Measurements from ENCODE around the gene HMX1. TPM values are rescaled to one million over a fixed set of nuclear protein-coding genes. Genes with fewer than 3 reads are reported as not detected.

The HMX1 gene
- polyA plus RNA-seq, 4 donors = not detected

DNA sequence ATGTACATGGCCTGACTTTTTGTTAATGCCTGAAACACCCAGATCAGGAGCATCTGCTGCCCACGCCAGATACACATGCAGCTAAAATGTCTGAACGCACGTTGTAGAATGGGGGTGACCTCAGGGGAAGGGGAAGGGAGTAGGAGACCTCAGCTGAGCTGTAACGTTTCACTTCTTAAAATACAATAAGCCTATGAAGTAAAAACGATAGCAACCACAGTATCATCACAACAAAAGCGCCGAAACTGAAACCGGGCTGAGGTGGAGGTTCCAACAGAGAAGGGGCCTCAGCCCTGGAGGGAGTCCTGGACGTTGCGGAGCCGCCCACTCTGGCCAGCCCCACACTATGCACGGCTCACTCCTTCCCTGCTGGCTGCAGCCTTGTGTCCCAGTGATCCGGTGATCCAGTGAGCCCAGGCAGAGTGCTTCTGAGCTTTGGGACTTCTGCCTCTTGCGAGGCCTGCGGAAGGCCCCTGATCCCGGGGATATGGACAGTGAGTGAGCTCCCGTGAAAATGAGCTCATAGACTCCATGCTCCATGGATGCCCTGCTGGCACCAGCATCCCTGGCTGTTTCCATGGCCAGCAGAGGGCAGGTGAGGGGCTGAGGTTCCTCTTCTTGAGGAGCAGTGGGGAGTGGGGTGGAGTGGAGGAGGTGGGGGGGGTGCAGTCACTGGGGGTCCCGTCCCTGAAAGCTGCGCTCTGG, 52.0 kb downstream of the HMX1 start:
- no peaks in the 10 kb centered on the region for H3K36me3 ChIP-seq (ENCODE audit: control insufficient read depth in 3 of 3, insufficient read depth in 2 of 3, low read depth in 1 of 3, low read length in 3 of 3)
- no peak overlapping the region for H3K27ac ChIP-seq (ENCODE audit: low read depth in 1 of 3, low read length in 2 of 3)
- WGBS, 3 donors = 64 to 69% (median 66%) methylated on average over 19 of the region's 19 CpGs
- H3K9me3 ChIP-seq (ENCODE audit: control insufficient read depth in 2 of 2, insufficient read depth in 1 of 2, low read depth in 1 of 2, low read length in 1 of 2) = no peaks in the 10 kb centered on the region
- H3K4me1 ChIP-seq (ENCODE audit: control insufficient read depth in 3 of 3, insufficient read depth in 2 of 3, low read depth in 1 of 3, low read length in 2 of 3) = no peaks in the 10 kb centered on the region
- H3K4me3 ChIP-seq (ENCODE audit: low read depth in 1 of 3, low read length in 3 of 3) = no peak overlapping the region
- DNase-seq = no peak
- peaks cover 0 to 3% (median 0%) of the 10 kb centered on the region in 3 donors for H3K27me3 ChIP-seq (ENCODE audit: control insufficient read depth in 3 of 3, insufficient read depth in 3 of 3, low read length in 3 of 3)
- no peak for FAIRE-seq

DNA sequence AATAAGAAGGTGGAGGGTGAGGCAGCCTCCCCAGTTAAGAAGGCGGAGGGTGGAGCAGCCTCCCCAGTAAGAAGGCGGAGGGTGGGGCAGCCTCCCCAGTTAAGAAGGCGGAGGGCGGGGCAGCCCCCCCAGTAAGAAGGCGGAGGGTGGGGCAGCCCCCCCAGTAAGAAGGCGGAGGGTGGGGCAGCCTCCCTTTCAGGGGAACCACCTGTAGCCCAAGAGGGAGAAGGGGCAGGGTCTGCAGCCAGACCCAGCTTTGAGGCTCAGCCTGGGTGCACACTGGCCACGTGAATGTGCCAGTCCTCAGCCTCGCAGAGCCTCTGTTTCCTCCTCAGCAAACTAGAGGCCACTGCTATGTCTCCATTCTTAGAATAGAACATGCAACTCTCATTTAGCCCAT, 52.6 kb downstream of the HMX1 start:
- no peaks in the 10 kb centered on the region for H3K4me1 ChIP-seq (ENCODE audit: control insufficient read depth in 3 of 3, insufficient read depth in 2 of 3, low read depth in 1 of 3, low read length in 2 of 3)
- no peak overlapping the region for H3K4me3 ChIP-seq (ENCODE audit: low read depth in 1 of 3, low read length in 3 of 3)
- H3K9me3 ChIP-seq (ENCODE audit: control insufficient read depth in 2 of 2, insufficient read depth in 1 of 2, low read depth in 1 of 2, low read length in 1 of 2) = no peaks in the 10 kb centered on the region
- no peak for DNase-seq
- peaks cover 0 to 3% (median 0%) of the 10 kb centered on the region in 3 donors for H3K27me3 ChIP-seq (ENCODE audit: control insufficient read depth in 3 of 3, insufficient read depth in 3 of 3, low read length in 3 of 3)
- H3K27ac ChIP-seq (ENCODE audit: low read depth in 1 of 3, low read length in 2 of 3) = no peak overlapping the region
- no peaks in the 10 kb centered on the region for H3K36me3 ChIP-seq (ENCODE audit: control insufficient read depth in 3 of 3, insufficient read depth in 2 of 3, low read depth in 1 of 3, low read length in 3 of 3)
- no peak for FAIRE-seq
- 43 to 75% (median 52%) methylated on average over 7 to 8 of the region's 8 CpGs for WGBS, 3 donors

DNA sequence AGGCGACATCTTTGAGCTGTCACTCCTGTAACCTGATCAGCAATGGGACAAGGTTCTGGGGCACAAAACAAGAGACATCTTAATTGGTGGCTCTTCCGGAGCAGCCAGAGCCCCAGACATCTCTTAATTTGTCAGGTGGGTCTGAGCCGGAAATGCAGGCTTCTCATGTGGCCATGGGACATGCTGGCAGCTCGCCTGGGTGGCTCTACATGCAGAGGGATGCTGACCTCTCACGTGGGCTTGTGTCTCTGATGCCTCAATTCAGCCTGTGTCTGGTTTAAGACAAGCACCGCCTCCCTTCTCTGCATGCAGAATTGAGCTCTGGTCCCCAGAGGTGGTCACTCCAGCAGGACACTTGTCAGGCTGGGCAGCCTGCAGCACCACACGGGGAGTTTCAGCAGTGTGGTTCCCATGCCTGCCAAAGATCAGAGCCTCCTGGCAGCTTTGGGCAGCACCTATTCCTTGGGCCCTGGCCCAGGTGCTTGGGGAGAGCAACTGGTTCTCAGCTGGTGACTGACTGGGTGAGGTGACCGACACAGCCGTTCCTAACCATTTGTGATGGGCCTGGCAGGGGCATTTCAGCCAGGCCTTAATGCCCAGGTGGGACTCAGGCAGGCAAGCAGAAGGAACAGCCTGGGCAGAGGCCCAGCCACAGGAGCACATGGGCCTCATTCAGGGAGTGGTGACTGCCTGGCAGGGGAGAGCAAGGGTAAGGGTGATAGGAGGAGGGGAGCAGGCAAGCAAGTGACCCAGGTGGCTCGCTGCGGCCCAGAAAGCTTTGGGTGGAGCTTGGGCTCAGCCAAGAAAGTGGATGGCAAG, 53.4 kb downstream of the HMX1 start:
- no peak for FAIRE-seq
- no peak for DNase-seq
- H3K4me3 ChIP-seq (ENCODE audit: low read depth in 1 of 3, low read length in 3 of 3) = no peak overlapping the region

GRCh38 chr4:8817813-8818062, 53.9 kb downstream of the HMX1 start:
- no peak overlapping the region for H3K4me3 ChIP-seq (ENCODE audit: low read depth in 1 of 3, low read length in 3 of 3)
- no peaks in the 10 kb centered on the region for H3K4me1 ChIP-seq (ENCODE audit: control insufficient read depth in 3 of 3, insufficient read depth in 2 of 3, low read depth in 1 of 3, low read length in 2 of 3)
- no peak overlapping the region for H3K27ac ChIP-seq (ENCODE audit: low read depth in 1 of 3, low read length in 2 of 3)
- H3K9me3 ChIP-seq (ENCODE audit: control insufficient read depth in 2 of 2, insufficient read depth in 1 of 2, low read depth in 1 of 2, low read length in 1 of 2) = no peaks in the 10 kb centered on the region
- WGBS, 3 donors = 13 to 29% (median 27%) methylated on average over 4 to 5 of the region's 5 CpGs
- no peaks in the 10 kb centered on the region for H3K36me3 ChIP-seq (ENCODE audit: control insufficient read depth in 3 of 3, insufficient read depth in 2 of 3, low read depth in 1 of 3, low read length in 3 of 3)
- FAIRE-seq = no peak
- no peak for DNase-seq
- H3K27me3 ChIP-seq (ENCODE audit: control insufficient read depth in 3 of 3, insufficient read depth in 3 of 3, low read length in 3 of 3) = peaks cover 0 to 3% (median 0%) of the 10 kb centered on the region in 3 donors

More for the DNA sequence above, 53.4 kb downstream of the HMX1 start:
- peaks cover 0 to 3% (median 0%) of the 10 kb centered on the region in 3 donors for H3K27me3 ChIP-seq (ENCODE audit: control insufficient read depth in 3 of 3, insufficient read depth in 3 of 3, low read length in 3 of 3)
- H3K36me3 ChIP-seq (ENCODE audit: control insufficient read depth in 3 of 3, insufficient read depth in 2 of 3, low read depth in 1 of 3, low read length in 3 of 3) = no peaks in the 10 kb centered on the region
- H3K4me1 ChIP-seq (ENCODE audit: control insufficient read depth in 3 of 3, insufficient read depth in 2 of 3, low read depth in 1 of 3, low read length in 2 of 3) = no peaks in the 10 kb centered on the region
- H3K9me3 ChIP-seq (ENCODE audit: control insufficient read depth in 2 of 2, insufficient read depth in 1 of 2, low read depth in 1 of 2, low read length in 1 of 2) = no peaks in the 10 kb centered on the region
- 55 to 70% (median 60%) methylated on average over 11 of the region's 11 CpGs for WGBS, 3 donors
- H3K27ac ChIP-seq (ENCODE audit: low read depth in 1 of 3, low read length in 2 of 3) = no peak overlapping the region

- no peak for DNase-seq
- Histone ChIP-seq H3K27me3 (ENCODE audit: control insufficient read depth in 3 of 3, insufficient read depth in 3 of 3, low read length in 3 of 3) (peaks cover 0 to 3% (median 0%) of the 10 kb centered on the region in 3 donors), H3K27ac (ENCODE audit: low read depth in 1 of 3, low read length in 2 of 3) (no peak overlapping the region), H3K36me3 (ENCODE audit: control insufficient read depth in 3 of 3, insufficient read depth in 2 of 3, low read depth in 1 of 3, low read length in 3 of 3) (no peaks in the 10 kb centered on the region), H3K4me1 (ENCODE audit: control insufficient read depth in 3 of 3, insufficient read depth in 2 of 3, low read depth in 1 of 3, low read length in 2 of 3) (no peaks in the 10 kb centered on the region), H3K4me3 (ENCODE audit: low read depth in 1 of 3, low read length in 3 of 3) (no peak overlapping the region), H3K9me3 (ENCODE audit: control insufficient read depth in 2 of 2, insufficient read depth in 1 of 2, low read depth in 1 of 2, low read length in 1 of 2) (no peaks in the 10 kb centered on the region)
- FAIRE-seq = no peak
- 70 to 77% (median 76%) methylated on average over 13 of the region's 13 CpGs for WGBS, 3 donors
Measured at GRCh38 chr4:8817096-8817812, 54.4 kb downstream of the HMX1 start.

All from small intestine (tissue), 7 donors.